H1 (cell line): ENCODE measurements around the gene MAJIN.

Experiments used
- ATF3 ChIP-seq: IDR thresholded peaks from 2 replicates; pipeline ENCODE4 v1.6.1; 2011; ENCODE audit warnings: low read depth, mild to moderate bottlenecking, low read length; ENCODE audit not compliant: insufficient read depth
- BRCA1 ChIP-seq: IDR thresholded peaks from 2 replicates; pipeline ENCODE4 v1.6.1; 2012; ENCODE audit warnings: low read depth, low read length, improper control_type of control experiment
- CEBPB ChIP-seq: IDR thresholded peaks from 2 replicates; pipeline ENCODE4 v1.6.1; 2012; ENCODE audit warnings: low read depth, low read length
- CREB1 ChIP-seq: IDR thresholded peaks from 2 replicates; pipeline ENCODE4 v1.6.1; 2012; ENCODE audit warnings: inconsistent platforms
- CTCF ChIP-seq, 3 experiments: IDR thresholded peaks; 1 replicate in 2 of 3; 2 replicates in 1 of 3; pipeline versions ENCODE4 v1.5.1 to v1.6.1; 2011; ENCODE audit warnings: low read length in 3 of 3, mild to moderate bottlenecking in 3 of 3, inconsistent platforms in 2 of 3, low read depth in 1 of 3, moderate library complexity in 1 of 3; ENCODE audit not compliant: insufficient read depth in 1 of 3; ENCODE audit errors: control extremely low read depth in 1 of 3
- EP300 ChIP-seq, 2 experiments: IDR thresholded peaks; 1 replicate in 1 of 2; 2 replicates in 1 of 2; pipeline ENCODE4 v1.6.1; 2011 to 2012; ENCODE audit warnings: low read depth in 2 of 2, low read length in 2 of 2, mild to moderate bottlenecking in 2 of 2, borderline replicate concordance in 1 of 2, inconsistent platforms in 1 of 2, moderate library complexity in 1 of 2
- EZH2 ChIP-seq: fragments of 200-600 bp; sonication (generic); IDR thresholded peaks from 2 replicates; pipeline ENCODE4 v1.7.1; 2012; ENCODE audit warnings: low read depth, mild to moderate bottlenecking, moderate library complexity, low read length, inconsistent platforms; ENCODE audit not compliant: severe bottlenecking
- JUN ChIP-seq: IDR thresholded peaks from 2 replicates; pipeline ENCODE4 v1.6.1; 2011; ENCODE audit warnings: low read depth, mild to moderate bottlenecking, improper control_type of control experiment, low read length
- POLR2A ChIP-seq, 2 experiments: IDR thresholded peaks; 1 replicate in 1 of 2; 2 replicates in 1 of 2; pipeline ENCODE4 v1.6.1; 2011; ENCODE audit warnings: low read depth in 2 of 2, low read length in 2 of 2, mild to moderate bottlenecking in 2 of 2; ENCODE audit errors: control extremely low read depth in 1 of 2
- RNF2 ChIP-seq: fragments of 200-900, 300-1000 bp; sonication (generic); IDR thresholded peaks from 2 replicates; pipeline ENCODE4 v1.7.1; 2016; ENCODE audit warnings: borderline replicate concordance, low read depth, mild to moderate bottlenecking, antibody characterized with exemption, low read length; ENCODE audit not compliant: poor library complexity, severe bottlenecking; ENCODE audit errors: missing control alignments
- TAF1 ChIP-seq: IDR thresholded peaks from 2 replicates; pipeline ENCODE4 v1.6.1; 2011; ENCODE audit warnings: mild to moderate bottlenecking, low read depth, low read length
- TCF12 ChIP-seq: IDR thresholded peaks from 2 replicates; pipeline ENCODE4 v1.6.1; 2011; ENCODE audit warnings: low read depth, mild to moderate bottlenecking, low read length
- TF ChIP-seq, protein P1 (sequence below): IDR thresholded peaks from 2 replicates; pipeline ENCODE4 v1.6.1; 2012; ENCODE audit warnings: inconsistent platforms
- TF ChIP-seq, protein P2 (sequence below): IDR thresholded peaks from 2 replicates; pipeline ENCODE4 v1.6.1; 2012; ENCODE audit warnings: inconsistent platforms

- TF ChIP-seq JUN (no peak), EP300 (IDR thresholded peaks at IDR 0.05; ENCODE audit: borderline replicate concordance in 1 of 2, low read depth in 2 of 2, low read length in 2 of 2) (no peak), TCF12 (no peak), POLR2A (IDR thresholded peaks at IDR 0.05; ENCODE audit: control extremely low read depth in 1 of 2, low read depth in 2 of 2, low read length in 2 of 2) (no peak), CEBPB (no peak), EZH2 (no peak), CTCF (IDR thresholded peaks at IDR 0.05; ENCODE audit: control extremely low read depth in 1 of 3, insufficient read depth in 1 of 3, low read depth in 1 of 3, low read length in 3 of 3) (no peak), RNF2 (no peak), BRCA1 (no peak), ATF3 (no peak), CREB1 (no peak), TAF1 (no peak)
- TF ChIP-seq, protein P1, sequence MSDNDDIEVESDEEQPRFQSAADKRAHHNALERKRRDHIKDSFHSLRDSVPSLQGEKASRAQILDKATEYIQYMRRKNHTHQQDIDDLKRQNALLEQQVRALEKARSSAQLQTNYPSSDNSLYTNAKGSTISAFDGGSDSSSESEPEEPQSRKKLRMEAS: no peak
- TF ChIP-seq, protein P2, sequence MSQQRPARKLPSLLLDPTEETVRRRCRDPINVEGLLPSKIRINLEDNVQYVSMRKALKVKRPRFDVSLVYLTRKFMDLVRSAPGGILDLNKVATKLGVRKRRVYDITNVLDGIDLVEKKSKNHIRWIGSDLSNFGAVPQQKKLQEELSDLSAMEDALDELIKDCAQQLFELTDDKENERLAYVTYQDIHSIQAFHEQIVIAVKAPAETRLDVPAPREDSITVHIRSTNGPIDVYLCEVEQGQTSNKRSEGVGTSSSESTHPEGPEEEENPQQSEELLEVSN: no peak
Measured at GRCh38 chr11:64999478-64999877, 27.6 kb upstream of the MAJIN start.
